OCI-LY7 (cell line): ENCODE results near the gene GABRG3. TPM values are rescaled to one million over a fixed set of nuclear protein-coding genes. Genes with fewer than 3 reads are reported as not detected.

Experiments
- BruUV-seq: library from RNA; stranded (reverse); fragments of 400-500 nt; replicated peaks from 2 replicates; lab custom pipeline; 2021; lab: Mats Ljungman, UMichigan
- CTCF ChIA-PET: fragments of 300-600 bp; sonication (Branson Sonifier 250); formaldehyde crosslinking; loops from one replicate; lab custom pipeline; 2022; ENCODE audit warnings: antibody characterized with exemption; ENCODE audit not compliant: unreplicated experiment; lab: Charles Lee
- POLR2A ChIA-PET: fragments of 300-600 bp; sonication (Branson Sonifier 250); formaldehyde crosslinking; loops from one replicate; lab custom pipeline; 2022; ENCODE audit warnings: antibody characterized with exemption; lab: Charles Lee
- DNase-seq: peaks from one replicate; pipeline ENCODE4 v3.0.0-alpha.2; 2015; ENCODE audit warnings: low spot score
- H2AFZ ChIP-seq: fragments of 200-600 bp; sonication (generic), shearing (Covaris generic); 2 replicates; pipeline ENCODE4 v1.6.1; 2014; ENCODE audit warnings: mild to moderate bottlenecking, antibody characterized with exemption, low read length, moderate library complexity
- H3K27ac ChIP-seq: fragments of 200-600 bp; sonication (generic); 2 replicates; pipeline ENCODE4 v1.5.1; 2014; ENCODE audit warnings: mixed run types, low read depth, mild to moderate bottlenecking, moderate library complexity, low read length, inconsistent platforms; ENCODE audit not compliant: poor library complexity, severe bottlenecking
- H3K36me3 ChIP-seq: fragments of 200-600 bp; sonication (generic); 2 replicates; pipeline ENCODE4 v1.6.1; 2014; ENCODE audit warnings: mild to moderate bottlenecking, antibody characterized with exemption, low read length, moderate library complexity, mixed read lengths; ENCODE audit not compliant: insufficient read depth
- H3K4me1 ChIP-seq: fragments of 200-600 bp; sonication (generic); 2 replicates; pipeline ENCODE4 v1.5.1; 2014; ENCODE audit warnings: mild to moderate bottlenecking, low read length; ENCODE audit not compliant: insufficient read depth, poor library complexity, severe bottlenecking
- H3K4me2 ChIP-seq: fragments of 200-600 bp; sonication (generic); 2 replicates; pipeline ENCODE4 v1.6.1; 2014; ENCODE audit warnings: mild to moderate bottlenecking, low read length
- H3K4me3 ChIP-seq: fragments of 200-600 bp; sonication (generic); 2 replicates; pipeline ENCODE4 v1.5.1; 2014; ENCODE audit warnings: mild to moderate bottlenecking, low read depth, low read length; ENCODE audit not compliant: poor library complexity, severe bottlenecking
- H3K79me2 ChIP-seq: fragments of 200-600 bp; sonication (generic); 2 replicates; pipeline ENCODE4 v1.6.1; 2016; ENCODE audit warnings: low read depth, mild to moderate bottlenecking, low read length, moderate library complexity, mixed read lengths; ENCODE audit not compliant: insufficient read depth
- H3K9me2 ChIP-seq: fragments of 200-600 bp; sonication (generic); 2 replicates; pipeline ENCODE4 v1.6.1; 2016; ENCODE audit warnings: mild to moderate bottlenecking, low read length, mixed read lengths; ENCODE audit not compliant: insufficient read depth
- H3K9me3 ChIP-seq: fragments of 200-600 bp; sonication (generic); 2 replicates; pipeline ENCODE4 v1.6.1; 2014; ENCODE audit warnings: mild to moderate bottlenecking, mixed run types, low read length, mixed read lengths
- H4K20me1 ChIP-seq: fragments of 200-600 bp; sonication (generic); 2 replicates; pipeline ENCODE4 v1.6.1; 2014; ENCODE audit warnings: mild to moderate bottlenecking, antibody characterized with exemption, low read length, moderate library complexity, mixed read lengths; ENCODE audit not compliant: insufficient read depth
- CTCF ChIP-seq: fragments of 200-600 bp; sonication (generic); conservative IDR thresholded peaks from 2 replicates; pipeline ENCODE4 v1.5.1; 2014; ENCODE audit warnings: mild to moderate bottlenecking, antibody characterized with exemption, low read length, moderate library complexity, mixed read lengths
- EZH2phosphoT487 ChIP-seq: fragments of 200-600 bp; sonication (generic); IDR thresholded peaks from 2 replicates; pipeline ENCODE4 v1.6.1; 2018; ENCODE audit warnings: low read depth, borderline replicate concordance, mild to moderate bottlenecking, mixed run types, antibody characterized with exemption, low read length, moderate library complexity, mixed read lengths
- intact Hi-C: fragments of 100-400 bp; cut with micrococcal nuclease; formaldehyde crosslinking; loops from one replicate; pipeline ENCODE4 v1.10.0; 2022; ENCODE audit not compliant: unreplicated experiment
- total RNA-seq, 2 experiments: library from RNA; depleted of rRNA in 1 of 2; stranded (reverse); fragments of >200 nt in 1 of 2; shearing (Covaris generic) in 1 of 2; gene quantifications; 2 replicates each; pipeline ENCODE4 v1.2.3, GENCODE V29; 2014 to 2022

The GABRG3 gene
- total RNA-seq, 2 experiments from 2014 or later = not detected

GRCh38 chr15:27541581-27541980 is 570.6 kb downstream of the GABRG3 start:
- DNase-seq = no peak
- no peak overlapping the region for H2AFZ ChIP-seq
- BruUV-seq = no TSS peak
- H3K4me1 ChIP-seq = no peaks in the 10 kb centered on the region
- ChIA-PET CTCF (no interaction called here), POLR2A (no interaction called here)
- H3K9me3 ChIP-seq = no peaks in the 10 kb centered on the region
- H3K79me2 ChIP-seq = no peaks in the 10 kb centered on the region
- intact Hi-C loops = no loop called here
- H3K4me3 ChIP-seq = no peak overlapping the region
- TF ChIP-seq CTCF (no peak), EZH2phosphoT487 (no peak)
- no peak overlapping the region for H3K27ac ChIP-seq
- H3K4me2 ChIP-seq = no peak overlapping the region
- H3K36me3 ChIP-seq = no peaks in the 10 kb centered on the region
- no peaks in the 10 kb centered on the region for H4K20me1 ChIP-seq
- H3K9me2 ChIP-seq = no peaks in the 10 kb centered on the region

- Histone ChIP-seq H3K4me3 (no peak overlapping the region), H3K79me2 (no peaks in the 10 kb centered on the region), H3K27ac (no peak overlapping the region), H3K9me2 (no peaks in the 10 kb centered on the region), H3K4me1 (no peaks in the 10 kb centered on the region), H4K20me1 (no peaks in the 10 kb centered on the region), H3K9me3 (no peaks in the 10 kb centered on the region), H3K4me2 (no peak overlapping the region), H3K36me3 (no peaks in the 10 kb centered on the region), H2AFZ (no peak overlapping the region)
- DNase-seq = no peak
- TF ChIP-seq EZH2phosphoT487 = no peak
- TF ChIP-seq CTCF = no peak
- intact Hi-C loops = no loop called here
- CTCF ChIA-PET = no interaction called here
- no TSS peak for BruUV-seq
- POLR2A ChIA-PET = no interaction called here
These were observed 574.7 kb downstream of the GABRG3 start for GRCh38 chr15:27545494-27546255.

- Histone ChIP-seq H3K36me3 (no peaks in the 10 kb centered on the region), H3K4me3 (no peak overlapping the region), H3K79me2 (no peaks in the 10 kb centered on the region), H3K27ac (no peak overlapping the region), H3K9me3 (no peaks in the 10 kb centered on the region), H3K9me2 (no peaks in the 10 kb centered on the region), H3K4me1 (no peaks in the 10 kb centered on the region), H3K4me2 (no peak overlapping the region), H2AFZ (no peak overlapping the region), H4K20me1 (no peaks in the 10 kb centered on the region)
- CTCF ChIA-PET = no interaction called here
- intact Hi-C loops = no loop called here
- DNase-seq = no peak
- POLR2A ChIA-PET = no interaction called here
- BruUV-seq = no TSS peak
- TF ChIP-seq CTCF = no peak
- TF ChIP-seq EZH2phosphoT487 = no peak
These were observed 578.8 kb downstream of the GABRG3 start for GRCh38 chr15:27549746-27550145.
